Fibroblast of peridontal ligament (primary cell): ENCODE data around the gene NEDD4L.
A peak's percentile ranks its signal among the peaks of the same experiment; 100 is the strongest.

ENCODE experiments used
- DNase-seq: peaks from one replicate; pipeline ENCODE4 v3.0.0-alpha.2; 2010; ENCODE audit errors: extremely low read depth

Gene NEDD4L

GRCh38 chr18:58345875-58346274 is 301.8 kb downstream of the NEDD4L start:
- no peak for DNase-seq

GRCh38 chr18:58347135-58347534 is 303.1 kb downstream of the NEDD4L start:
- DNase-seq, result no peak

- DNase-seq, result no peak
Observed at GRCh38 chr18:58348517-58348916, 304.5 kb downstream of the NEDD4L start.

GRCh38 chr18:58348951-58349350 is 304.9 kb downstream of the NEDD4L start:
- DNase-seq, result no peak

GRCh38 chr18:58349650-58350049 is 305.6 kb downstream of the NEDD4L start:
- no peak for DNase-seq

GRCh38 chr18:58350526-58350925 is 306.5 kb downstream of the NEDD4L start:
- DNase-seq, result no peak

- no peak for DNase-seq
Observed at GRCh38 chr18:58351776-58352175, 307.8 kb downstream of the NEDD4L start.

GRCh38 chr18:58353581-58353980 is 309.6 kb downstream of the NEDD4L start:
- no peak for DNase-seq

GRCh38 chr18:58354051-58354450 is 310.0 kb downstream of the NEDD4L start:
- no peak for DNase-seq

- DNase-seq, result no peak
Observed at GRCh38 chr18:58354791-58355190, 310.8 kb downstream of the NEDD4L start.

- DNase-seq, result no peak
Observed at GRCh38 chr18:58355243-58355642, 311.2 kb downstream of the NEDD4L start.

GRCh38 chr18:58359218-58359617 is 315.2 kb downstream of the NEDD4L start:
- DNase-seq, result peak; percentile 13

GRCh38 chr18:58359620-58360019 is 315.6 kb downstream of the NEDD4L start:
- DNase-seq, result no peak

GRCh38 chr18:58360324-58360723 is 316.3 kb downstream of the NEDD4L start:
- DNase-seq, result no peak

GRCh38 chr18:58361212-58361611 is 317.2 kb downstream of the NEDD4L start:
- peak; percentile 38 for DNase-seq

- peak; percentile 97 for DNase-seq
Observed at GRCh38 chr18:58362027-58362575, 318.1 kb downstream of the NEDD4L start.

- DNase-seq, result peak; percentile 60
Observed at GRCh38 chr18:58362829-58363271, 318.8 kb downstream of the NEDD4L start.

- peak; percentile 65 for DNase-seq
Observed at GRCh38 chr18:58363767-58364540, 319.9 kb downstream of the NEDD4L start.

GRCh38 chr18:58364876-58365528 is 321.0 kb downstream of the NEDD4L start:
- DNase-seq, result peak; percentile 56

GRCh38 chr18:58367425-58368140 is 323.6 kb downstream of the NEDD4L start:
- DNase-seq, result no peak

GRCh38 chr18:58369616-58370015 is 325.6 kb downstream of the NEDD4L start:
- DNase-seq, result no peak

GRCh38 chr18:58370038-58370580 is 326.1 kb downstream of the NEDD4L start:
- no peak for DNase-seq
